GM12872 (cell line): ENCODE data around the gene DLK1.

Source experiments
- CTCF ChIP-seq: IDR thresholded peaks from 3 replicates; pipeline ENCODE4 v1.5.1; 2011; ENCODE audit warnings: low read depth, mild to moderate bottlenecking, low read length, moderate library complexity; ENCODE audit not compliant: insufficient read depth

Gene DLK1

DNA sequence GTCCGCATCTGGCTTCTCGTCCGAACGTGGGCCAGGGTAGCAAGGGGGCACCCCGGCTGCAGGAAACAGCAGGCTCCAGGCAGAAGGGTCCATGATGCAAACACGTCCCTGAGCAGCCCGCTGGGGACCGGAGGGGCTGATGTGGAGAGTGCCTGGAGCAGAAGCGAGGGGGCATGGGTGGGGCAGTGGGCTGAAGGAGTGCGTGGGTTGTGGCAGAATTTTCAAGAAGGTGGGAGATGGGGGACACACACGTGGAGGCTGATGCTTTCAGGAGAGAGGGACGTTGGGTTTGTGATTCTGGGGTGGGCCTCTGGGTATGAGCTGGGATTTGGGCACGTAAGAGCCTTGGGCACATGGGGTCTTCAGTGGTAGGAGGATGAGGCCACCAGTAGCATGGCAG, 45.6 kb upstream of the DLK1 start:
- no peak for TF ChIP-seq CTCF

GRCh38 chr14:100682749-100683148, 43.9 kb upstream of the DLK1 start:
- no peak for TF ChIP-seq CTCF

DNA sequence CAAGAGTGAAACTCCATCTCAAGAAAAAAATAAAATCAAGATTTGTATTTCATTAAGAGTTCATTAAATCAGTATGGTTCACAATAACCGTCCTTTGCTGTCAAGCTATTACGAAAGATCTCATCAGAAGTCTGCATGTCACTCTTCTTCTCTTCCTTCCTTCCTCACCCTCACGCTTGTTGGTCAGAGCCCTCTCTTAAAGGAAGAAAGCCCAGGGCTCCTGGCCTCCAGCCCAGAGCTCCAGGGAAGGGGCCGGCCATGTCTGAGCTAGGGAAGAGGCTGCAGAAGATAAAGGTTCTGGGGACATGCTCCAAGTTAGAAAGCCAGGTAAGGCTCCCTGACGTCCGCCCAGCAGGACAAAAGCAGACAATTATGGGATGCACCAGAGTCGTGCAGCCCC, 43.1 kb upstream of the DLK1 start:
- no peak for TF ChIP-seq CTCF

GRCh38 chr14:100684154-100684553, 42.5 kb upstream of the DLK1 start:
- TF ChIP-seq CTCF = no peak

- no peak for TF ChIP-seq CTCF
Measured at GRCh38 chr14:100684961-100685360, 41.7 kb upstream of the DLK1 start.

GRCh38 chr14:100686858-100687257, 39.8 kb upstream of the DLK1 start:
- no peak for TF ChIP-seq CTCF

DNA sequence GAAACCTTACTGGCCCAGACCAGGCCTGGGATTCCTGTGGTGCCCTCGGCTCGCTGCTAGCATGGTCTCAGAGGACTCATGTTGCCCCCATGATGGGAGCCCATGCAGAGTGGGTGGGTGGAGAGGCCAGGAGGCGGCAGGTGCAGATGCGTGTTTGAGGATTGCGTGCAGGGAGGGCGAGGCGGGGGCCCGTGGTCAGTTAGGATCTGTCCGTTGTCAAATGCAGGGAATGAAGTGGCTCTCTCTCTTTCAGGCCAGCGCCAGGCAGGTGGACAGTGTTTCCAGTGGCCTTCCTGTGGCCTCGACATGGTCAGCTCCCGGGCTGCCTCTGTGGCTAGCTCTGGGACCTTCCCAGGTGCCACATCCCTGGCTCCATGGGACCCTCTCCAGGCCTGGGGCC, 39.3 kb upstream of the DLK1 start:
- TF ChIP-seq CTCF = no peak

DNA sequence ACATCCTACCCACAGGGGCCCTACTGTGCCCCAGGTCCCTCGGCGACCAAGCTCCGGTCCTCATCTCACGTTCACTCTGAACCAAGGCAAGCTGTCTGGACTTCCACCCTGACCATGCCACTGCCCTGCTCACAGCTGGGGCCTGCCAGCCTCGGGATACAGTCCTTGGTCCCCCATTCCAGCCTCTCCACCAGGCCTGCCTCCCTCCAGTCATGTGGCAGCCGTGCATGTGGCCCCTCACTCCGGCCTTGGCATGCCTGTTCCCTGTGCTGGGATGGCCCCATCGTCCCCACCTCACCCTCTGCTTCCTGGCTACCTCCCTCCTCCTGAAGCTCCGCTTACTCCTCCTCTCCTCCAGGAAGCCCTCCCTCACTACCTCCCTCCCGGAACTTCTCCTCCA, 38.6 kb upstream of the DLK1 start:
- TF ChIP-seq CTCF = no peak
